MCF 10A (cell line): ENCODE results near the gene TEPSIN. TPM values are rescaled to one million over a fixed set of nuclear protein-coding genes. Genes with fewer than 3 reads are reported as not detected.

Experiments used
- BruUV-seq: library from RNA; stranded (reverse); fragments of 400-500 nt; replicated peaks from 2 replicates; lab custom pipeline; 2021; lab: Mats Ljungman, UMichigan
- CTCF ChIA-PET: fragments of 300-600 bp; sonication (Branson Sonifier 250); formaldehyde crosslinking; extraction: SDS; loops from one replicate; lab custom pipeline; 2021; ENCODE audit warnings: antibody characterized with exemption, inconsistent platforms; lab: Yijun Ruan, JAX
- POLR2A ChIA-PET: fragments of 300-600, 350-650 bp; sonication (Branson Sonifier 250); formaldehyde crosslinking; extraction: SDS; loops from one replicate; lab custom pipeline; 2020; ENCODE audit warnings: antibody characterized with exemption, inconsistent platforms; lab: Yijun Ruan, JAX
- DNase-seq: peaks from one replicate; pipeline ENCODE4 v3.0.0-alpha.2; 2018; ENCODE audit not compliant: unreplicated experiment
- H3K27ac Mint-ChIP-seq: one replicate; pipeline ENCODE4 v1.8.0; 2022; ENCODE audit warnings: mild to moderate bottlenecking, low read depth, mixed read lengths; ENCODE audit not compliant: unreplicated experiment
- H3K27me3 Mint-ChIP-seq: one replicate; pipeline ENCODE4 v1.8.0; 2022; ENCODE audit warnings: mixed read lengths; ENCODE audit not compliant: insufficient read depth, unreplicated experiment
- H3K36me3 Mint-ChIP-seq: one replicate; pipeline ENCODE4 v1.8.0; 2022; ENCODE audit warnings: mild to moderate bottlenecking, moderate library complexity, mixed read lengths; ENCODE audit not compliant: insufficient read depth, unreplicated experiment
- H3K4me1 Mint-ChIP-seq: one replicate; pipeline ENCODE4 v1.8.0; 2022; ENCODE audit warnings: mixed read lengths; ENCODE audit not compliant: insufficient read depth, unreplicated experiment
- H3K4me3 Mint-ChIP-seq: one replicate; pipeline ENCODE4 v1.8.0; 2022; ENCODE audit warnings: mild to moderate bottlenecking, moderate library complexity, mixed read lengths; ENCODE audit not compliant: unreplicated experiment
- H3K9me3 Mint-ChIP-seq: one replicate; pipeline ENCODE4 v1.8.0; 2022; ENCODE audit warnings: mixed read lengths; ENCODE audit not compliant: unreplicated experiment
- intact Hi-C: fragments of 100-400 bp; cut with micrococcal nuclease; formaldehyde crosslinking; loops from 2 replicates; pipeline ENCODE4 v1.14.1; 2022
- total RNA-seq: library from RNA; stranded (reverse); gene quantifications from 2 replicates; pipeline ENCODE4 v1.2.3, GENCODE V29; 2022
- TF ChIP-seq, protein P1 (sequence below): fragments of 200-600 bp; IDR thresholded peaks from one replicate; pipeline ENCODE4 v1.8.0; 2022; ENCODE audit warnings: antibody characterized with exemption, mild to moderate bottlenecking; ENCODE audit not compliant: unreplicated experiment

TEPSIN gene
- total RNA-seq, 1 experiment from 2014 or later, result 27.4 TPM

- BruUV-seq, result no TSS peak
- H3K27me3 Mint-ChIP-seq, result no peaks in the 10 kb centered on the region
Observed at GRCh38 chr17:81223762-81224130, 15.1 kb downstream of the TEPSIN start.

DNA sequence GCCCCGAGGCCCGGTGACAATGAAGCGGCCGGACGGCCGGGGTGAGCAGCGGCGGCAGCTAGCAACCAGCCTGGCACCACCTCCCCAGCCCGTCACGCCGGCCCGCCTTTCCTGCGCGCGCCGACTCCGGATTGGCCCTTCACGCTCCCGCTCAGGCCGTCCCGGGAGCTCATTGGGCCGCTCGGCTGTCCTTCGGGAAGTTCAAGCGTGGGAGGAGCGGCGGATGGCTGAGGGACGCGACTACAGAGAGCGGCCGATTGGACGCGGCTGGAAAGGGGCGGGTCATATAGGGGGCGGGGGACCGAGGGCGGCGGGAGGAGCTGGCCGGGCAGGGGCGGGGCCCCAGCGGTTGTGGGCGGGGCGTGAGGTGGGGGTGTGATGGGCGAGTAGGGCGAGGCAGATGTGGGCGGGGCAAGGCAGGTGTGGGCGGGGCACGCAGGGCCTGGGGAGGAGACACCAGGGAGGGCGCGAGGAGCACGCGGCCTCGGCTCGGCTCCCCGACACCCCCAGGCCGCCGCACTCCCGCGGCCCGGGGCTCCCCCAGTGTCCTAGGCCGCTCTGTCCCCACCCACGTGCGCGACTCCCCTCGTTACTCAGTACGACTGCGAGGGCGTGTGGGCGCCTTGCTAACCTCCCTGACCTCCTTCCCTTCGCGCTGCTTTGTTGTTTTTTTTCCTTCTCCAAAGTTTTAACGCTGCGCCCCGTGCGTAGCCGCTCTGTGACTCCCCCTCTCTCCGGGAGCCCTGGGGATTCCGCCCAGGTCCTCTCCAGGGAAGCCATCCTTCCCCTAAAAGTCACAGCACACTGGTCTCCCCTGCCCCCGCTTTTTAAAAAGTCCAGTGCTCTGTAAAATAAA, 15.7 kb downstream of the TEPSIN start, which contains the start of gene CEP131:
TSS of gene CEP131 (minus strand) at position 60 of the 856 bp plus-strand sequence. CDS start 2,909 bp downstream, outside the sequence.
- Mint-ChIP-seq H3K27me3 (no peaks in the 10 kb centered on the region), H3K27ac (peak within 1 kb of the TSS; percentile 28), H3K9me3 (peaks cover 7% of the 10 kb centered on the region), H3K36me3 (no peaks in the 10 kb centered on the region), H3K4me3 (peak within 1 kb of the TSS; percentile 58), H3K4me1 (peaks cover 12% of the 10 kb centered on the region)
- TF ChIP-seq, protein P1, sequence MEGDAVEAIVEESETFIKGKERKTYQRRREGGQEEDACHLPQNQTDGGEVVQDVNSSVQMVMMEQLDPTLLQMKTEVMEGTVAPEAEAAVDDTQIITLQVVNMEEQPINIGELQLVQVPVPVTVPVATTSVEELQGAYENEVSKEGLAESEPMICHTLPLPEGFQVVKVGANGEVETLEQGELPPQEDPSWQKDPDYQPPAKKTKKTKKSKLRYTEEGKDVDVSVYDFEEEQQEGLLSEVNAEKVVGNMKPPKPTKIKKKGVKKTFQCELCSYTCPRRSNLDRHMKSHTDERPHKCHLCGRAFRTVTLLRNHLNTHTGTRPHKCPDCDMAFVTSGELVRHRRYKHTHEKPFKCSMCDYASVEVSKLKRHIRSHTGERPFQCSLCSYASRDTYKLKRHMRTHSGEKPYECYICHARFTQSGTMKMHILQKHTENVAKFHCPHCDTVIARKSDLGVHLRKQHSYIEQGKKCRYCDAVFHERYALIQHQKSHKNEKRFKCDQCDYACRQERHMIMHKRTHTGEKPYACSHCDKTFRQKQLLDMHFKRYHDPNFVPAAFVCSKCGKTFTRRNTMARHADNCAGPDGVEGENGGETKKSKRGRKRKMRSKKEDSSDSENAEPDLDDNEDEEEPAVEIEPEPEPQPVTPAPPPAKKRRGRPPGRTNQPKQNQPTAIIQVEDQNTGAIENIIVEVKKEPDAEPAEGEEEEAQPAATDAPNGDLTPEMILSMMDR, result no peak
- peak; percentile 98 for DNase-seq
- no TSS peak for BruUV-seq
- intact Hi-C loops, result no loop called here
- ChIA-PET POLR2A (interaction anchor here (0.6 to 1.4 kb wide), 11 partner anchors 12 to 769 kb away, joined by 3 to 15 read pairs (median 3); partner anchors contain the start of genes NDUFAF8 and TEPSIN), CTCF (interaction anchor here (0.6 kb wide), 1 partner anchor 16 kb away, joined by 3 read pairs; the partner anchor contains the start of genes NDUFAF8 and TEPSIN)

More at GRCh38 chr17:81223762-81224130, 15.1 kb downstream of the TEPSIN start:
- intact Hi-C loops, result no loop called here
- peaks cover 12% of the 10 kb centered on the region for H3K4me1 Mint-ChIP-seq
- TF ChIP-seq, protein P1, result no peak
- H3K9me3 Mint-ChIP-seq, result peaks cover 7% of the 10 kb centered on the region
- H3K36me3 Mint-ChIP-seq, result no peaks in the 10 kb centered on the region
- ChIA-PET POLR2A (interaction anchor here (0.6 kb wide), 1 partner anchor 632 kb away, joined by 3 read pairs; no protein-coding TSS in a partner anchor), CTCF (no interaction called here)
- peak overlapping the region; percentile 28 for H3K27ac Mint-ChIP-seq
- H3K4me3 Mint-ChIP-seq, result peak overlapping the region; percentile 58
- no peak for DNase-seq

DNA sequence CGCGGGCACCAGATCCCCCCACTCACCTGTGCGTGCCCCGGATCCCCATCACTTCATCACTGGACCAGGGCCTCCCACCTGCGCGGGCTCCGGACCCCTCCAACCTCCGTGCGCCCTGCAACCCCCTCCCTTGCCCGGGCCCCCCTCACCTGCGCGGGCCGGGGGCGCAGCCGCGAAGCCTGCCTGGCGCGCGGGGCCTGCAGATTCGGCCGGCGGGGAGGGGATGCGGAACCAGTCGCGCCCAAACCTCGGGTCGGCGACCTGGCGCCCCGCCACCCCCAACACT, 16.3 kb downstream of the TEPSIN start:
- no peak overlapping the region for H3K27ac Mint-ChIP-seq

More for the DNA sequence above, 16.3 kb downstream of the TEPSIN start:
- Mint-ChIP-seq H3K4me3 (peak overlapping the region; percentile 58), H3K27me3 (no peaks in the 10 kb centered on the region), H3K36me3 (no peaks in the 10 kb centered on the region), H3K4me1 (peaks cover 12% of the 10 kb centered on the region), H3K9me3 (peaks cover 4% of the 10 kb centered on the region)
- intact Hi-C loops, result no loop called here
- ChIA-PET CTCF (interaction anchor here (0.6 kb wide), 1 partner anchor 16 kb away, joined by 3 read pairs; the partner anchor contains the start of genes NDUFAF8 and TEPSIN), POLR2A (interaction anchor here (0.6 to 1.4 kb wide), 10 partner anchors 12 to 768 kb away, joined by 3 to 15 read pairs (median 4); partner anchors contain the start of genes NDUFAF8 and TEPSIN)
- TF ChIP-seq, protein P1, result no peak
- no peak for DNase-seq
- no TSS peak for BruUV-seq
